CD14-positive monocyte (primary cell): Measurements from ENCODE around the gene MED9. TPM values are rescaled to one million over a fixed set of nuclear protein-coding genes. Genes with fewer than 3 reads are reported as not detected.

ENCODE experiments used
- DNase-seq, 3 donors: peaks; one replicate each; pipeline ENCODE4 v3.0.0-alpha.2; 2011 to 2022
- H2AFZ ChIP-seq: 2 replicates; pipeline ENCODE4 v1.6.0; 2012; ENCODE audit warnings: mild to moderate bottlenecking, low read depth, low read length, inconsistent platforms; ENCODE audit not compliant: insufficient read depth, poor library complexity, severe bottlenecking
- H3K27ac ChIP-seq, 2 donors: 1 replicate in 1 of 2; 2 replicates in 1 of 2; pipeline ENCODE4 v1.5.1; 2012 to 2013; ENCODE audit warnings: low read length in 2 of 2, control low read depth in 1 of 2, inconsistent platforms in 1 of 2, low read depth in 1 of 2, mild to moderate bottlenecking in 1 of 2
- H3K27me3 ChIP-seq, 2 donors: one replicate each; pipeline versions ENCODE4 v1.6.0 to v1.6.1; 2011 to 2013; ENCODE audit warnings: low read length in 2 of 2; ENCODE audit not compliant: control insufficient read depth in 2 of 2, insufficient read depth in 2 of 2
- H3K36me3 ChIP-seq, 2 donors: replicated peaks in 1 of 2; 1 replicate in 1 of 2; 2 replicates in 1 of 2; pipeline versions ENCODE4 v1.5.1 to v1.6.1; 2012 to 2013; ENCODE audit warnings: low read length in 2 of 2, control low read depth in 1 of 2, inconsistent platforms in 1 of 2, mild to moderate bottlenecking in 1 of 2; ENCODE audit not compliant: insufficient read depth in 2 of 2, control insufficient read depth in 1 of 2
- H3K4me1 ChIP-seq, 2 donors: 1 replicate in 1 of 2; 2 replicates in 1 of 2; pipeline versions ENCODE4 v1.5.1 to v1.6.1; 2012 to 2013; ENCODE audit warnings: low read length in 2 of 2, control low read depth in 1 of 2, inconsistent platforms in 1 of 2, mild to moderate bottlenecking in 1 of 2, moderate library complexity in 1 of 2; ENCODE audit not compliant: insufficient read depth in 2 of 2, control insufficient read depth in 1 of 2
- H3K4me2 ChIP-seq: replicated peaks from 2 replicates; pipeline ENCODE3; 2012; ENCODE audit warnings: low read length, moderate library complexity, mild to moderate bottlenecking; ENCODE audit not compliant: poor library complexity, severe bottlenecking; ENCODE audit errors: extremely low read depth
- H3K4me3 ChIP-seq, 3 experiments: fragments of 200-600 bp in 1 of 3; sonication (generic) in 1 of 3; replicated peaks in 1 of 3; 1 replicate in 2 of 3; 2 replicates in 1 of 3; pipeline ENCODE4 v1.5.1; 2011 to 2013; ENCODE audit warnings: low read length in 3 of 3, mild to moderate bottlenecking in 3 of 3, control low read depth in 2 of 3, low read depth in 2 of 3, inconsistent platforms in 1 of 3, moderate library complexity in 1 of 3
- H3K79me2 ChIP-seq: 2 replicates; pipeline ENCODE4 v1.6.0; 2012; ENCODE audit warnings: mild to moderate bottlenecking, control low read depth, inconsistent platforms, low read length, moderate library complexity; ENCODE audit not compliant: insufficient read depth
- H3K9ac ChIP-seq: 2 replicates; pipeline ENCODE4 v1.6.0; 2017; ENCODE audit warnings: low read length, mild to moderate bottlenecking; ENCODE audit not compliant: insufficient read depth, poor library complexity, severe bottlenecking
- H3K9me3 ChIP-seq, 2 donors: replicated peaks in 1 of 2; 1 replicate in 1 of 2; 2 replicates in 1 of 2; pipeline versions ENCODE4 v1.5.1 to v1.6.1; 2012 to 2013; ENCODE audit warnings: low read length in 2 of 2, control low read depth in 1 of 2; ENCODE audit not compliant: control insufficient read depth in 1 of 2, insufficient read depth in 1 of 2
- H4K20me1 ChIP-seq: 2 replicates; pipeline ENCODE4 v1.6.0; 2012; ENCODE audit warnings: mild to moderate bottlenecking, low read length, control low read depth, moderate library complexity; ENCODE audit not compliant: insufficient read depth
- H3K27ac Mint-ChIP-seq, 7 donors: one replicate each; pipeline ENCODE4 v1.8.0; 2020; ENCODE audit warnings: mild to moderate bottlenecking in 7 of 7, mixed read lengths in 7 of 7, moderate library complexity in 6 of 7, inconsistent platforms in 2 of 7
- H3K27me3 Mint-ChIP-seq, 3 donors: one replicate each; pipeline ENCODE4 v1.8.0; 2021 to 2022; ENCODE audit warnings: low read depth in 3 of 3, mild to moderate bottlenecking in 3 of 3, mixed read lengths in 3 of 3, moderate library complexity in 3 of 3, inconsistent platforms in 1 of 3
- H3K36me3 Mint-ChIP-seq, 2 donors: one replicate each; pipeline ENCODE4 v1.8.0; 2020; ENCODE audit warnings: mixed read lengths in 2 of 2, inconsistent platforms in 1 of 2, mild to moderate bottlenecking in 1 of 2
- H3K4me1 Mint-ChIP-seq: one replicate; pipeline ENCODE4 v1.8.0; 2020; ENCODE audit warnings: mild to moderate bottlenecking, mixed read lengths
- H3K4me3 Mint-ChIP-seq, 2 donors: one replicate each; pipeline ENCODE4 v1.8.0; 2020; ENCODE audit warnings: mild to moderate bottlenecking in 2 of 2, mixed read lengths in 2 of 2, moderate library complexity in 1 of 2
- H3K9me3 Mint-ChIP-seq, 7 donors: one replicate each; pipeline ENCODE4 v1.8.0; 2020 to 2022; ENCODE audit warnings: mixed read lengths in 7 of 7, mild to moderate bottlenecking in 6 of 7, moderate library complexity in 6 of 7, inconsistent platforms in 2 of 7
- WGBS: methylation state at CpG from one replicate; pipeline ENCODE4 v1.1.5; 2013; ENCODE audit warnings: missing lambda C conversion rate; ENCODE audit not compliant: insufficient coverage; 5-methylcytosine and 5-hydroxymethylcytosine counted together
- intact Hi-C, 2 donors: fragments of 100-400 bp; cut with micrococcal nuclease; formaldehyde crosslinking; loops; one replicate each; pipeline versions ENCODE4 v1.15.0 to v1.15.1; 2023
- polyA plus RNA-seq, 3 donors: library from polyadenylated mRNA; depleted of rRNA in 1 of 3; unstranded in 2 of 3; stranded (reverse) in 1 of 3; fragments of 300-500 nt in 2 of 3; fragments of >200 nt in 1 of 3; fragmentation: Illumina TruSeq in 2 of 3; gene quantifications; 1 replicate in 2 of 3; 2 replicates in 1 of 3; pipeline ENCODE4 v1.2.3, GENCODE V29; 2012 to 2021
- small RNA-seq: library from RNA; depleted of rRNA; stranded (forward); fragments of <200 nt; gene quantifications from one replicate; pipeline ENCODE3, GENCODE V24; 2012; ENCODE audit warnings: low read depth; ENCODE audit not compliant: insufficient read length
- TF ChIP-seq, protein P1 (sequence below): fragments of 200-600 bp; IDR thresholded peaks from one replicate; pipeline ENCODE4 v1.8.0; 2022; ENCODE audit warnings: antibody characterized with exemption, mild to moderate bottlenecking

Gene MED9
- polyA plus RNA-seq, 3 donors = 5.6 to 6.9 (median 6.1) TPM

DNA sequence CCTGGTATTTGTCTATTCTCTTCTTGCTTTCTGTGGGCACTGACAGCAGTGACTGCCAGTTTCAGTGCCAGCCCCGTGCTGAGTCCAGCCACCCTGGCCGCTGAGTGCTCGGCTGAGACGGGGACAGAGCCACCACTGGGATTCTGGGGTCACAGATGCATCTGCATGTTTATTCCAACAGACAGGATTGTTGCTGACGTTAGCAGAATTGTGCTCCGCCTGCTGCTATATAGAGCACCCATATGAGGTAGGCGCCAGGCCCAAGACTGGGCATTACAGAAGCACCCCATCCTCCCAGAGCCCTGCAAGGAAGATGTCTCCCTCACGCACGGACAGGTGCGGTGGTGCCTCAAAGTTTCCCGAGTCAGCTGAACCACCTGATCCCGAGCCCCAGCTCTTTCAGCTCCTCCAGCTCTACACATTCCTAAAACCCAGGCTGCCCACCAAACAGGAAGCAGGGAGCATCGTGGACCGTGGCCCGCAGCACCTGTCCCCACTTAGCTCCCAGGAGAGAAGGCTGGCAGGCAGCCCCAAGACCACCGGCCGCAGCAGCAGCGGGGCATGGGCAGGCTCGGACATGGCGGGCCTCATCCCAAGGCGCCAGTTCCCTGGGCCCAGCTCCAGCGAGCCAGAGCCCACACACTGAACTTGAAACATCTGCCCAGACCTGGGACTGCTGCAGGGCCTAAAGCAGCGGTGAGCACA lies 64.3 kb downstream of the MED9 start:
- no peaks in the 10 kb centered on the region for H3K9me3 ChIP-seq
- H4K20me1 ChIP-seq = no peaks in the 10 kb centered on the region
- no peaks in the 10 kb centered on the region for H3K36me3 ChIP-seq
- intact Hi-C loops = no loop called here
- Mint-ChIP-seq H3K4me3 (no peak overlapping the region), H3K27me3 (peaks cover 0 to 1% (median 1%) of the 10 kb centered on the region in 3 donors), H3K9me3 (no peaks in the 10 kb centered on the region), H3K36me3 (no peaks in the 10 kb centered on the region), H3K27ac (peak overlapping the region in 2 of 7 donors; percentile 33 to 65), H3K4me1 (peaks cover 5% of the 10 kb centered on the region)
- no peaks in the 10 kb centered on the region for H3K79me2 ChIP-seq
- no peaks in the 10 kb centered on the region for H3K27me3 ChIP-seq
- H3K4me3 ChIP-seq = no peak overlapping the region
- DNase-seq = no peak
- H3K4me1 ChIP-seq = peaks cover 0 to 8% of the 10 kb centered on the region in 2 donors
- H3K4me2 ChIP-seq = no peak overlapping the region
- TF ChIP-seq, protein P1, sequence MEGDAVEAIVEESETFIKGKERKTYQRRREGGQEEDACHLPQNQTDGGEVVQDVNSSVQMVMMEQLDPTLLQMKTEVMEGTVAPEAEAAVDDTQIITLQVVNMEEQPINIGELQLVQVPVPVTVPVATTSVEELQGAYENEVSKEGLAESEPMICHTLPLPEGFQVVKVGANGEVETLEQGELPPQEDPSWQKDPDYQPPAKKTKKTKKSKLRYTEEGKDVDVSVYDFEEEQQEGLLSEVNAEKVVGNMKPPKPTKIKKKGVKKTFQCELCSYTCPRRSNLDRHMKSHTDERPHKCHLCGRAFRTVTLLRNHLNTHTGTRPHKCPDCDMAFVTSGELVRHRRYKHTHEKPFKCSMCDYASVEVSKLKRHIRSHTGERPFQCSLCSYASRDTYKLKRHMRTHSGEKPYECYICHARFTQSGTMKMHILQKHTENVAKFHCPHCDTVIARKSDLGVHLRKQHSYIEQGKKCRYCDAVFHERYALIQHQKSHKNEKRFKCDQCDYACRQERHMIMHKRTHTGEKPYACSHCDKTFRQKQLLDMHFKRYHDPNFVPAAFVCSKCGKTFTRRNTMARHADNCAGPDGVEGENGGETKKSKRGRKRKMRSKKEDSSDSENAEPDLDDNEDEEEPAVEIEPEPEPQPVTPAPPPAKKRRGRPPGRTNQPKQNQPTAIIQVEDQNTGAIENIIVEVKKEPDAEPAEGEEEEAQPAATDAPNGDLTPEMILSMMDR = no peak
- WGBS = 93% methylated on average over 23 of the region's 23 CpGs
- H2AFZ ChIP-seq = no peak overlapping the region
- no peak overlapping the region for H3K9ac ChIP-seq
- H3K27ac ChIP-seq = no peak overlapping the region

DNA sequence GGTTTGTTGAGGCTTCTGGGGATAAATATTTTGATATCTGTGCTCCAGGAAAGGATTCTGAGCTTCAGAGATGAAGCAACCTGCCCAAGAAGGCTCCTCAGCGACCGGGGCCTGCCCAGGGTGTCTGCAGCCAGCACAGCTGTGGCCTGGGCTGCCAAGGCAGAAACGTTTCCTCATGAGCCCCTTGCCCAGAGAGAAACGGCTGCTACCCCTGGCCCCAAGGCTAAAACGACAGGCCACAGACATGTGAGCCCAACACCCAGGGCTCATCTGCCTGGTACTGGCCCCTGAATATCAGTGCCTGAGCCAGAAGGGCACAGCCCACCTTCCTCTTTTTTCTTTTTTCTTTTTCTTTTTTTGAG lies 64.8 kb downstream of the MED9 start:
- Histone ChIP-seq H3K9ac (no peak overlapping the region), H3K36me3 (no peaks in the 10 kb centered on the region), H3K4me1 (peaks cover 0 to 8% of the 10 kb centered on the region in 2 donors), H3K27ac (no peak overlapping the region), H3K4me2 (no peak overlapping the region), H3K79me2 (no peaks in the 10 kb centered on the region), H3K27me3 (no peaks in the 10 kb centered on the region), H3K9me3 (no peaks in the 10 kb centered on the region), H4K20me1 (no peaks in the 10 kb centered on the region), H3K4me3 (no peak overlapping the region), H2AFZ (no peak overlapping the region)
- Mint-ChIP-seq H3K4me1 (peaks cover 5% of the 10 kb centered on the region), H3K9me3 (no peaks in the 10 kb centered on the region), H3K27ac (peak overlapping the region in 1 of 7 donors; percentile 60), H3K4me3 (no peak overlapping the region), H3K36me3 (no peaks in the 10 kb centered on the region), H3K27me3 (peaks cover 0 to 1% (median 0%) of the 10 kb centered on the region in 3 donors)
- TF ChIP-seq, protein P1 = no peak
- 79% methylated on average over 5 of the region's 5 CpGs for WGBS
- DNase-seq = no peak
- intact Hi-C loops = no loop called here

Small RNA genes lying within 50 kb of the gene (small RNA-seq; reads per million reads assigned to genes)
- not detected for gene RF00019

Other genes with a start within 250 kb of the MED9 start
- 10 to 100 TPM in 1 of 3 donors, 1 to 10 TPM in 2; 5.8 to 46.9 (median 8.0) TPM for gene FLCN, start 239.8 kb upstream of the MED9 start, polyA plus RNA-seq
- gene COPS3, start 195.8 kb upstream of the MED9 start, polyA plus RNA-seq = 100 to 1,000 TPM in 2 of 3 donors, 10 to 100 TPM in 1; 47.6 to 122 (median 117) TPM
- under 1 TPM; 0.23 to 0.57 (median 0.25) TPM for gene NT5M, start 173.6 kb upstream of the MED9 start, polyA plus RNA-seq
- gene RASD1, start 19.4 kb downstream of the MED9 start, polyA plus RNA-seq = 10 to 100 TPM in 1 of 3 donors, 1 to 10 TPM in 1, under 1 TPM in 1; 0.88 to 12.4 (median 1.3) TPM
- gene PEMT, start 114.7 kb downstream of the MED9 start, polyA plus RNA-seq = 10 to 100 TPM; 26.7 to 41.0 (median 38.4) TPM
- gene RAI1, start 204.5 kb downstream of the MED9 start, polyA plus RNA-seq = 1 to 10 TPM in 2 of 3 donors, under 1 TPM in 1; 0.89 to 4.4 (median 1.5) TPM